Endothelial cell of umbilical vein (primary cell): ENCODE data around the gene DCAF10. TPM values are rescaled to one million over a fixed set of nuclear protein-coding genes. Genes with fewer than 3 reads are reported as not detected.

Source experiments
- BruUV-seq: library from RNA; stranded (reverse); fragments of 400-500 nt; replicated peaks from 2 replicates; lab custom pipeline; 2021; lab: Mats Ljungman, UMichigan
- CTCF ChIA-PET: fragments of 300-600, 350-600 bp; sonication (Branson Sonifier 250); formaldehyde crosslinking; loops from one replicate; lab custom pipeline; 2021; ENCODE audit warnings: antibody characterized with exemption, inconsistent platforms; lab: Charles Lee
- POLR2A ChIA-PET: fragments of 300-600, 350-600 bp; sonication (Branson Sonifier 250); formaldehyde crosslinking; loops from one replicate; lab custom pipeline; 2021; ENCODE audit warnings: antibody characterized with exemption, inconsistent platforms; lab: Charles Lee
- DNase-seq: peaks from one replicate; pipeline ENCODE4 v3.0.0-alpha.2; 2011; ENCODE audit warnings: low read depth, low spot score
- FAIRE-seq: peaks from 2 replicates; lab custom pipeline; 2011; peaks lifted over from hg19 to GRCh38; lab: Jason Lieb, UNC
- H2AFZ ChIP-seq: 2 replicates; pipeline ENCODE4 v1.6.0; 2012; ENCODE audit warnings: low read depth, low read length, control low read depth, inconsistent platforms
- H3K27ac ChIP-seq: 2 replicates; pipeline ENCODE4 v1.5.1; 2011; ENCODE audit warnings: low read depth, mild to moderate bottlenecking, control low read depth, low read length, moderate library complexity; ENCODE audit not compliant: insufficient read depth
- H3K27me3 ChIP-seq, 2 experiments: 2 replicates each; pipeline versions ENCODE4 v1.6.0 to v1.6.1; 2011; ENCODE audit warnings: low read length in 2 of 2, mixed read lengths in 1 of 2; ENCODE audit not compliant: control insufficient read depth in 2 of 2, insufficient read depth in 2 of 2
- H3K36me3 ChIP-seq, 2 experiments: 2 replicates in 1 of 2; 3 replicates in 1 of 2; pipeline ENCODE4 v1.5.1; 2011; ENCODE audit warnings: low read length in 2 of 2, mild to moderate bottlenecking in 1 of 2, moderate library complexity in 1 of 2; ENCODE audit not compliant: control insufficient read depth in 2 of 2, insufficient read depth in 2 of 2; ENCODE audit errors: extremely low read depth in 1 of 2
- H3K4me1 ChIP-seq: 3 replicates; pipeline ENCODE4 v1.5.1; 2011; ENCODE audit warnings: mild to moderate bottlenecking, low read length; ENCODE audit not compliant: control insufficient read depth, insufficient read depth; ENCODE audit errors: extremely low read depth
- H3K4me2 ChIP-seq: 2 replicates; pipeline ENCODE4 v1.6.1; 2011; ENCODE audit warnings: low read length, control low read depth, mixed read lengths; ENCODE audit not compliant: insufficient read depth
- H3K4me3 ChIP-seq, 3 experiments: fragments of 200-600 bp in 1 of 3; sonication (generic), shearing (Covaris generic) in 1 of 3; replicated peaks in 1 of 3; 2 replicates each; pipeline ENCODE4 v1.5.1; 2011 to 2016; ENCODE audit warnings: control low read depth in 3 of 3, low read length in 3 of 3, mild to moderate bottlenecking in 2 of 3, inconsistent platforms in 1 of 3, low read depth in 1 of 3, moderate library complexity in 1 of 3; ENCODE audit not compliant: insufficient read depth in 1 of 3
- H3K79me2 ChIP-seq: 2 replicates; pipeline ENCODE4 v1.6.0; 2012; ENCODE audit warnings: low read length, inconsistent platforms; ENCODE audit not compliant: control insufficient read depth, insufficient read depth
- H3K9ac ChIP-seq: replicated peaks from 2 replicates; pipeline ENCODE3; 2011; ENCODE audit warnings: low read length, control low read depth; ENCODE audit not compliant: insufficient read depth; ENCODE audit errors: extremely low read depth
- H3K9me1 ChIP-seq: replicated peaks from 3 replicates; pipeline ENCODE4 v1.6.0; 2011; ENCODE audit warnings: mild to moderate bottlenecking, low read length; ENCODE audit not compliant: control insufficient read depth, insufficient read depth; ENCODE audit errors: extremely low read depth
- H3K9me3 ChIP-seq: replicated peaks from 2 replicates; pipeline ENCODE4 v1.5.1; 2012; ENCODE audit warnings: low read length, inconsistent platforms; ENCODE audit not compliant: control insufficient read depth, insufficient read depth
- H4K20me1 ChIP-seq: replicated peaks from 2 replicates; pipeline ENCODE3; 2011; ENCODE audit warnings: mild to moderate bottlenecking, low read length; ENCODE audit not compliant: control insufficient read depth, insufficient read depth; ENCODE audit errors: extremely low read depth
- EZH2 ChIP-seq: IDR thresholded peaks from 2 replicates; pipeline ENCODE4 v1.6.1; 2012; ENCODE audit warnings: borderline replicate concordance, low read depth, mild to moderate bottlenecking, moderate library complexity, low read length, inconsistent platforms; ENCODE audit not compliant: severe bottlenecking
- FOS ChIP-seq: IDR thresholded peaks from 2 replicates; pipeline ENCODE4 v1.6.1; 2011; ENCODE audit warnings: mild to moderate bottlenecking, low read length, moderate library complexity, borderline replicate concordance; ENCODE audit not compliant: insufficient read depth
- GATA2 ChIP-seq: IDR thresholded peaks from 2 replicates; pipeline ENCODE4 v1.7.0; 2011; ENCODE audit warnings: low read depth, mild to moderate bottlenecking, moderate library complexity, mixed read lengths, low read length; ENCODE audit not compliant: insufficient read length, insufficient read depth
- JUN ChIP-seq: IDR thresholded peaks from 2 replicates; pipeline ENCODE4 v1.6.1; 2011; ENCODE audit warnings: borderline replicate concordance, low read depth; ENCODE audit not compliant: insufficient read length, insufficient read depth
- MYC ChIP-seq: IDR thresholded peaks from one replicate; pipeline ENCODE4 v1.6.1; 2011; ENCODE audit warnings: mild to moderate bottlenecking, low read depth, low read length
- POLR2A ChIP-seq: IDR thresholded peaks from 2 replicates; pipeline ENCODE4 v1.6.1; 2012; ENCODE audit warnings: low read depth, mild to moderate bottlenecking, control low read depth, low read length
- POLR2AphosphoS5 ChIP-seq: IDR thresholded peaks from 2 replicates; pipeline ENCODE4 v1.6.1; 2012; ENCODE audit warnings: low read depth, mild to moderate bottlenecking, control low read depth, low read length, moderate library complexity; ENCODE audit not compliant: insufficient read depth
- dilution Hi-C: fragments of 300-500 bp; cut with MboI; formaldehyde crosslinking; loops from one replicate; pipeline ENCODE4 v1.15.0; 2019; ENCODE audit warnings: low sequenced_read_pairs; ENCODE audit not compliant: extremely low pct_ligation_motif_present
- intact Hi-C: fragments of 100-400 bp; cut with micrococcal nuclease; formaldehyde crosslinking; loops from one replicate; pipeline ENCODE4 v1.10.0; 2022
- polyA plus RNA-seq, 4 experiments: library from polyadenylated mRNA; depleted of rRNA in 3 of 4; stranded (reverse) in 3 of 4; unstranded in 1 of 4; fragments of >200 nt; gene quantifications; 2 replicates each; pipeline versions ENCODE4 v1.2.1 to v1.2.3, GENCODE V29; 2011 to 2012; ENCODE audit warnings: missing spikeins in 1 of 4
- total RNA-seq: library from RNA; stranded (reverse); gene quantifications from 2 replicates; pipeline ENCODE4 v1.2.3, GENCODE V29; 2021
- TF ChIP-seq, protein P1 (sequence below): IDR thresholded peaks from 2 replicates; pipeline ENCODE4 v1.6.1; 2011; ENCODE audit not compliant: insufficient read depth, insufficient read length
- TF ChIP-seq, protein P2 (sequence below), 2 donors: IDR thresholded peaks; 1 replicate in 1 of 2; 2 replicates in 1 of 2; pipeline ENCODE4 v1.5.1; 2011; ENCODE audit warnings: low read length in 2 of 2, mild to moderate bottlenecking in 2 of 2, moderate library complexity in 2 of 2, control low read depth in 1 of 2, inconsistent platforms in 1 of 2, low read depth in 1 of 2; ENCODE audit not compliant: insufficient read depth in 1 of 2; ENCODE audit errors: extremely low read depth in 1 of 2

The DCAF10 gene
- total and polyA plus RNA-seq, 2 donors (not counting 3 experiments of a cell fraction or from before 2014, with no cell fraction given): 13.1 to 21.5 TPM

DNA sequence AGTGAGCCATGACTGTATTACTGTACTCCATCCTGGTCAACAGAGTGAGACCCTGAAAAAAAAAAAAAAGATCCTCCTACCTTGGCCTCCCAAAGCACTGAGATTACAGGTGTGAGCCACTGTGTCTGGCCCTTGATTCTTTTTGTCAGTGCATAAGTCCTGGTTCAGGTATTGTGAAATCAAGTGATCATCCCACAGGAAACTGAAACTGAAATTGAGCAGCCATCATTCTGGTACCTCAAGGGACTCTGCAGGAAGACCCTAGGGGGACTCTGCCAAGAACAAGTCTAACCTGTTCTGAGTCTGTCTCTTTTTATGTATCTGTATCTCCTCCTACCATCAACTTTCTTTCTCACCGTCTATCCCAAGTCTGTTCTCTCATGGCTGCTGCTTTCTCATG, 1.9 kb upstream of the DCAF10 start:
- FAIRE-seq (no peak), DNase-seq (no peak)
- peaks cover 5% of the 10 kb centered on the region for H4K20me1 ChIP-seq
- H3K27ac ChIP-seq: no peak overlapping the region
- no peak overlapping the region for H3K9ac ChIP-seq
- no peaks in the 10 kb centered on the region for H3K9me1 ChIP-seq
- H2AFZ ChIP-seq: no peak overlapping the region
- POLR2A ChIA-PET: no interaction called here
- H3K4me1 ChIP-seq: peaks cover 14% of the 10 kb centered on the region
- no peaks in the 10 kb centered on the region for H3K9me3 ChIP-seq
- BruUV-seq: no TSS peak
- dilution Hi-C loops (no loop called here), intact Hi-C loops (no loop called here)
- peaks cover 28% of the 10 kb centered on the region for H3K79me2 ChIP-seq
- TF ChIP-seq FOS (no peak), JUN (no peak), MYC (no peak), POLR2A (no peak), POLR2AphosphoS5 (no peak), EZH2 (no peak), GATA2 (no peak)
- TF ChIP-seq, protein P1, sequence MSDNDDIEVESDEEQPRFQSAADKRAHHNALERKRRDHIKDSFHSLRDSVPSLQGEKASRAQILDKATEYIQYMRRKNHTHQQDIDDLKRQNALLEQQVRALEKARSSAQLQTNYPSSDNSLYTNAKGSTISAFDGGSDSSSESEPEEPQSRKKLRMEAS: no peak
- TF ChIP-seq, protein P2, sequence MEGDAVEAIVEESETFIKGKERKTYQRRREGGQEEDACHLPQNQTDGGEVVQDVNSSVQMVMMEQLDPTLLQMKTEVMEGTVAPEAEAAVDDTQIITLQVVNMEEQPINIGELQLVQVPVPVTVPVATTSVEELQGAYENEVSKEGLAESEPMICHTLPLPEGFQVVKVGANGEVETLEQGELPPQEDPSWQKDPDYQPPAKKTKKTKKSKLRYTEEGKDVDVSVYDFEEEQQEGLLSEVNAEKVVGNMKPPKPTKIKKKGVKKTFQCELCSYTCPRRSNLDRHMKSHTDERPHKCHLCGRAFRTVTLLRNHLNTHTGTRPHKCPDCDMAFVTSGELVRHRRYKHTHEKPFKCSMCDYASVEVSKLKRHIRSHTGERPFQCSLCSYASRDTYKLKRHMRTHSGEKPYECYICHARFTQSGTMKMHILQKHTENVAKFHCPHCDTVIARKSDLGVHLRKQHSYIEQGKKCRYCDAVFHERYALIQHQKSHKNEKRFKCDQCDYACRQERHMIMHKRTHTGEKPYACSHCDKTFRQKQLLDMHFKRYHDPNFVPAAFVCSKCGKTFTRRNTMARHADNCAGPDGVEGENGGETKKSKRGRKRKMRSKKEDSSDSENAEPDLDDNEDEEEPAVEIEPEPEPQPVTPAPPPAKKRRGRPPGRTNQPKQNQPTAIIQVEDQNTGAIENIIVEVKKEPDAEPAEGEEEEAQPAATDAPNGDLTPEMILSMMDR (IDR thresholded peaks at IDR 0.05; ENCODE audit: extremely low read depth in 1 of 2, insufficient read depth in 1 of 2, low read depth in 1 of 2, low read length in 2 of 2): no peak
- CTCF ChIA-PET: no interaction called here
- no peaks in the 10 kb centered on the region for H3K27me3 ChIP-seq
- no peak overlapping the region for H3K4me3 ChIP-seq
- H3K36me3 ChIP-seq: no peaks in the 10 kb centered on the region
- H3K4me2 ChIP-seq: no peak overlapping the region
